Endodermal cell (in vitro differentiated cells): Measurements from ENCODE around the gene ARHGAP8. TPM values are rescaled to one million over a fixed set of nuclear protein-coding genes. Genes with fewer than 3 reads are reported as not detected.

Source experiments
- DNase-seq: peaks from one replicate; pipeline ENCODE4 v3.0.0-alpha.2; 2017
- H3K27ac ChIP-seq: 2 replicates; pipeline ENCODE4 v1.5.1; 2013; ENCODE audit warnings: mild to moderate bottlenecking, low read depth, low read length, moderate library complexity
- H3K27me3 ChIP-seq: 2 replicates; pipeline ENCODE4 v1.6.1; 2013; ENCODE audit warnings: mild to moderate bottlenecking, low read length, moderate library complexity; ENCODE audit not compliant: insufficient read depth, control insufficient read depth, poor library complexity, severe bottlenecking
- H3K36me3 ChIP-seq: 2 replicates; pipeline ENCODE4 v1.7.0; 2013; ENCODE audit warnings: mild to moderate bottlenecking, low read length, moderate library complexity; ENCODE audit not compliant: control insufficient read depth, insufficient read depth
- H3K4me1 ChIP-seq: one replicate; pipeline ENCODE4 v1.7.0; 2013; ENCODE audit warnings: low read length; ENCODE audit not compliant: control insufficient read depth, insufficient read depth
- H3K4me3 ChIP-seq: 2 replicates; pipeline ENCODE4 v1.5.1; 2013; ENCODE audit warnings: mild to moderate bottlenecking, low read length, moderate library complexity
- H3K9ac ChIP-seq: 2 replicates; pipeline ENCODE4 v1.6.1; 2013; ENCODE audit warnings: mild to moderate bottlenecking, low read length, moderate library complexity; ENCODE audit not compliant: poor library complexity, severe bottlenecking; ENCODE audit errors: extremely low read depth
- H3K9me3 ChIP-seq: 2 replicates; pipeline ENCODE4 v1.6.1; 2013; ENCODE audit warnings: mild to moderate bottlenecking, low read length, moderate library complexity; ENCODE audit not compliant: control insufficient read depth
- H3K27ac Mint-ChIP-seq: 2 replicates; pipeline ENCODE4 v1.8.0; 2020; ENCODE audit warnings: mixed read lengths
- H3K27me3 Mint-ChIP-seq: 2 replicates; pipeline ENCODE4 v1.8.0; 2021; ENCODE audit warnings: mild to moderate bottlenecking, mixed read lengths; ENCODE audit not compliant: insufficient read depth
- H3K36me3 Mint-ChIP-seq: 2 replicates; pipeline ENCODE4 v1.8.0; 2020; ENCODE audit warnings: low read depth, mixed read lengths
- H3K4me1 Mint-ChIP-seq: 2 replicates; pipeline ENCODE4 v1.8.0; 2020; ENCODE audit warnings: mixed read lengths
- H3K4me3 Mint-ChIP-seq: 2 replicates; pipeline ENCODE4 v1.8.0; 2020; ENCODE audit warnings: mild to moderate bottlenecking, moderate library complexity, mixed read lengths
- H3K9me3 Mint-ChIP-seq: 2 replicates; pipeline ENCODE4 v1.8.0; 2020; ENCODE audit warnings: mild to moderate bottlenecking, mixed read lengths
- CTCF ChIP-seq: fragments of 200-600 bp; sonication (generic); conservative IDR thresholded peaks from 2 replicates; pipeline ENCODE4 v1.5.0; 2021; ENCODE audit warnings: antibody characterized with exemption, mild to moderate bottlenecking
- WGBS, 2 experiments: methylation state at CpG; one replicate each; pipeline versions ENCODE4 v1.1.5 to v1.1.7; 2013; ENCODE audit warnings: missing lambda C conversion rate in 2 of 2, mixed read lengths in 1 of 2; ENCODE audit not compliant: insufficient coverage in 1 of 2, insufficient read length in 1 of 2; 5-methylcytosine and 5-hydroxymethylcytosine counted together
- total RNA-seq, 2 donors: library from RNA; stranded (reverse); fragmentation: NEBNext Ultra II Directional in 1 of 2; extraction: Animal tissue kit (Norgen Biotek cat#: 25700) in 1 of 2; gene quantifications; 2 replicates in 1 of 2; 3 replicates in 1 of 2; pipeline ENCODE4 v1.2.1, GENCODE V29; 2021

Gene ARHGAP8
- total RNA-seq, 2 donors from 2014 or later = 45.2 to 51.3 TPM

- H3K27me3 Mint-ChIP-seq = peaks cover 14% of the 10 kb centered on the region
- peaks cover 19% of the 10 kb centered on the region for H3K4me1 Mint-ChIP-seq
- no peak overlapping the region for H3K27ac ChIP-seq
- no peaks in the 10 kb centered on the region for H3K36me3 Mint-ChIP-seq
- WGBS, 2 experiments = 67 to 94% methylated on average over 4 to 7 of the region's 7 CpGs
- no peak overlapping the region for H3K4me3 Mint-ChIP-seq
- H3K27ac Mint-ChIP-seq = peak overlapping the region; percentile 48
- peaks cover 8% of the 10 kb centered on the region for H3K27me3 ChIP-seq
- H3K9me3 ChIP-seq = no peaks in the 10 kb centered on the region
- no peaks in the 10 kb centered on the region for H3K36me3 ChIP-seq
- no peak overlapping the region for H3K4me3 ChIP-seq
- TF ChIP-seq CTCF = no peak
- H3K9ac ChIP-seq = no peak overlapping the region
- peaks cover 6% of the 10 kb centered on the region for H3K9me3 Mint-ChIP-seq
- DNase-seq = peak; percentile 45
- peaks cover 12% of the 10 kb centered on the region for H3K4me1 ChIP-seq
Observed at GRCh38 chr22:44748524-44748923, 3.9 kb upstream of the ARHGAP8 start.

DNA sequence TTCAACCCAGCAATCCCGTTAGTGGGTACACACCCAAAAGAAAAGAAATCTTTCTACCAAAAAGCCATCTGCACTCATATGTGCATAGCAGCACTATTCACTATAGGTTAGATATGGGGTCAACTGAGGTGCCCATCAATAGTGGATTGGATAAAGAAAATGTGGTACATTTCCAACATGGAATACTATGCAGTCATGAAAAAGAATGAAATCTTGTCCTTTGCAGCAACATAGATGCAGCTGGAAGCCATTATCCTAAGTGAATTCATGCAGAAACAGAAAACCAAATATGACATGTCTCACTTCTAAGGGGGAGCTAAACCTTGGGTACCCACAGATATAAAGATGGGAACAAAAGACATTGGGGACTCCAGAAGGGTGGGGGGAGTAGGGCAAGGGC, 1.9 kb upstream of the ARHGAP8 start:
- Histone ChIP-seq H3K36me3 (no peaks in the 10 kb centered on the region), H3K9ac (no peak overlapping the region), H3K9me3 (no peaks in the 10 kb centered on the region), H3K27ac (no peak overlapping the region), H3K27me3 (peaks cover 13% of the 10 kb centered on the region), H3K4me3 (no peak overlapping the region), H3K4me1 (peaks cover 17% of the 10 kb centered on the region)
- 100% methylated on average over 1 of the region's 1 CpG; no CpG with 5 or more reads in 1 of the 2 experiments for WGBS, 2 experiments
- no peak for TF ChIP-seq CTCF
- H3K9me3 Mint-ChIP-seq = peaks cover 6% of the 10 kb centered on the region
- no peak overlapping the region for H3K4me3 Mint-ChIP-seq
- H3K36me3 Mint-ChIP-seq = peaks cover 7% of the 10 kb centered on the region
- H3K4me1 Mint-ChIP-seq = peaks cover 29% of the 10 kb centered on the region
- no peak for DNase-seq
- H3K27ac Mint-ChIP-seq = no peak overlapping the region
- no peaks in the 10 kb centered on the region for H3K27me3 Mint-ChIP-seq

- no peak for TF ChIP-seq CTCF
- H3K36me3 Mint-ChIP-seq = peaks cover 11% of the 10 kb centered on the region
- H3K27me3 Mint-ChIP-seq = no peaks in the 10 kb centered on the region
- no peaks in the 10 kb centered on the region for H3K9me3 ChIP-seq
- peak; percentile 69 for DNase-seq
- peak overlapping the region; percentile 81 for H3K4me3 ChIP-seq
- H3K27ac ChIP-seq = no peak overlapping the region
- H3K27me3 ChIP-seq = peaks cover 13% of the 10 kb centered on the region
- no peaks in the 10 kb centered on the region for H3K36me3 ChIP-seq
- peaks cover 23% of the 10 kb centered on the region for H3K4me1 Mint-ChIP-seq
- peaks cover 5% of the 10 kb centered on the region for H3K4me1 ChIP-seq
- peak overlapping the region; percentile 51 for H3K9ac ChIP-seq
- peak overlapping the region; percentile 76 for H3K4me3 Mint-ChIP-seq
- peak overlapping the region; percentile 70 for H3K27ac Mint-ChIP-seq
- WGBS, 2 experiments = 47 to 54% methylated on average over 16 to 29 of the region's 29 CpGs
- peaks cover 6% of the 10 kb centered on the region for H3K9me3 Mint-ChIP-seq
Observed at GRCh38 chr22:44753189-44754042, 1.0 kb downstream of the ARHGAP8 start.
